Kidney (tissue), 14 donors: ENCODE measurements around the gene CPLX1. TPM values are rescaled to one million over a fixed set of nuclear protein-coding genes. Genes with fewer than 3 reads are reported as not detected.

Experiments
- DNase-seq, 5 donors: peaks; one replicate each; pipeline ENCODE4 v3.0.0-alpha.2; 2013 to 2020
- FAIRE-seq: peaks from 2 replicates; lab custom pipeline; 2012; peaks lifted over from hg19 to GRCh38; lab: Jason Lieb, UNC
- H3K27ac ChIP-seq, 2 donors: one replicate each; pipeline ENCODE4 v1.7.0; 2013; ENCODE audit warnings: low read depth in 2 of 2, low read length in 2 of 2, inconsistent platforms in 1 of 2
- H3K27me3 ChIP-seq: one replicate; pipeline ENCODE4 v1.7.1; 2013; ENCODE audit warnings: low read length, inconsistent platforms; ENCODE audit not compliant: control insufficient read depth, insufficient read depth
- H3K36me3 ChIP-seq, 3 donors: one replicate each; pipeline versions ENCODE4 v1.7.0 to v1.7.1; 2013; ENCODE audit warnings: low read length in 3 of 3, control low read depth in 1 of 3, inconsistent platforms in 1 of 3; ENCODE audit not compliant: insufficient read depth in 3 of 3, control insufficient read depth in 2 of 3
- H3K4me1 ChIP-seq, 3 donors: one replicate each; pipeline versions ENCODE4 v1.7.0 to v1.7.1; 2013; ENCODE audit warnings: low read length in 3 of 3, inconsistent platforms in 1 of 3, low read depth in 1 of 3; ENCODE audit not compliant: control insufficient read depth in 2 of 3, insufficient read depth in 2 of 3
- H3K4me3 ChIP-seq, 3 donors: one replicate each; pipeline versions ENCODE4 v1.7.0 to v1.8.1; 2013; ENCODE audit warnings: low read length in 3 of 3, control low read depth in 1 of 3, inconsistent platforms in 1 of 3
- H3K9ac ChIP-seq, 3 donors: one replicate each; pipeline versions ENCODE4 v1.7.0 to v1.7.1; 2013; ENCODE audit warnings: low read length in 3 of 3, control low read depth in 1 of 3, inconsistent platforms in 1 of 3
- H3K9me3 ChIP-seq, 3 donors: one replicate each; pipeline versions ENCODE4 v1.7.0 to v1.7.1; 2013; ENCODE audit warnings: low read length in 3 of 3, control low read depth in 1 of 3, inconsistent platforms in 1 of 3; ENCODE audit not compliant: control insufficient read depth in 2 of 3, insufficient read depth in 1 of 3
- intact Hi-C: fragments of 100-400 bp; cut with DNase I; formaldehyde crosslinking; loops from one replicate; pipeline ENCODE4 v1.11.1; 2022
- polyA plus RNA-seq: library from polyadenylated mRNA; stranded (reverse); fragments of 350-450 nt; fragmentation: Illumina TruSeq; extraction: RNeasy Lipid Tissue Mini Kit (QIAGEN cat#74804); gene quantifications from one replicate; pipeline ENCODE4 v1.2.3, GENCODE V29; 2014; ENCODE audit warnings: low read depth, low replicate concordance; ENCODE audit not compliant: insufficient read depth
- total RNA-seq: library from RNA; stranded (reverse); fragmentation: NEBNext Ultra II Directional; extraction: Animal tissue kit (Norgen Biotek cat#: 25700); gene quantifications from one replicate; pipeline ENCODE4 v1.2.1, GENCODE V29; 2021
- TF ChIP-seq, protein P1 (sequence below): IDR thresholded peaks from 3 replicates; pipeline ENCODE4 v1.5.1; 2012; ENCODE audit warnings: mild to moderate bottlenecking, moderate library complexity, borderline replicate concordance; ENCODE audit not compliant: insufficient read depth; ENCODE audit errors: extremely low read depth
- donor health status: control.
- donor health status: control.
- donor health status: control.
- donor health status: control.
- donor health status: control.
- donor health status: DM: yes; HTN: yes; CAD: no.
- donor health status: Normal renal cell carcinoma (clear cell type).

Gene CPLX1
- total and polyA plus RNA-seq, 2 donors from 2014 or later = 3.9 to 10.2 TPM

DNA sequence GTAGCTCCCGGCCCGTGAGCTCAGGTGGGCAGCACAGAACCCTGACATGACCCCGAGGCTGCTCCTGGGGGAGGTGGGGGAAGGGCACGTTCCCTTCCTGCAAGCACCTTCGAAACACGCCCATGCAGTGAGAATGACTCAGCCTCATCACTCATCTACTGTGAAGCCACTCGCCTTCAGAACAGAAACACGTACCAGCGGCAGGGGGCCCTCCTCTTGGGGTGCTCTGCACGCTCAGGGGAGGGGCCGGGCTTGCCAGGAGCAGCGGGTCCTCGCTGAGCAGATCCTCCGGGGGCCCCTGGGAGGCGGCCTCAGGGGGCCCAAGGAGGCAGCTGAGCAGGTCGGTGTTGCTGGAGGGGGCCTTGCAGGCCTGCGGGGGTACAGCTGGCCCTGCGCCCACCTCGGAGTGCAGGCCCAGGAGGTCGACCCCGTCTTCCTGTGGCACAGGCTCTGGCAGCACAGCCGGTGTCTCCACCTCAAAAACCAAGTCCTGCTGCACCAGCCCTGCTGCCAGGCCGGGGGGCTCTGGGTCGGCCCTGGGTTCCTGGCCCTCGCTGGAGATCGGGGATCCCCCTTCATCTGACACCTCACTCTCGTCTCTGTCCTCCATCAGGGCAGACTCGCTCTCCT lies 40.9 kb upstream of the CPLX1 start:
- FAIRE-seq (no peak), DNase-seq (peak in 1 of 5 donors; percentile 54)
- Histone ChIP-seq H3K9me3 (peaks cover 0 to 7% (median 3%) of the 10 kb centered on the region in 3 donors), H3K27ac (no peak overlapping the region), H3K4me1 (peaks cover 0 to 2% (median 0%) of the 10 kb centered on the region in 3 donors), H3K9ac (no peak overlapping the region), H3K27me3 (no peaks in the 10 kb centered on the region), H3K4me3 (no peak overlapping the region), H3K36me3 (peaks cover 16 to 43% (median 38%) of the 10 kb centered on the region in 3 donors)
- intact Hi-C loops = no loop called here
- TF ChIP-seq, protein P1, sequence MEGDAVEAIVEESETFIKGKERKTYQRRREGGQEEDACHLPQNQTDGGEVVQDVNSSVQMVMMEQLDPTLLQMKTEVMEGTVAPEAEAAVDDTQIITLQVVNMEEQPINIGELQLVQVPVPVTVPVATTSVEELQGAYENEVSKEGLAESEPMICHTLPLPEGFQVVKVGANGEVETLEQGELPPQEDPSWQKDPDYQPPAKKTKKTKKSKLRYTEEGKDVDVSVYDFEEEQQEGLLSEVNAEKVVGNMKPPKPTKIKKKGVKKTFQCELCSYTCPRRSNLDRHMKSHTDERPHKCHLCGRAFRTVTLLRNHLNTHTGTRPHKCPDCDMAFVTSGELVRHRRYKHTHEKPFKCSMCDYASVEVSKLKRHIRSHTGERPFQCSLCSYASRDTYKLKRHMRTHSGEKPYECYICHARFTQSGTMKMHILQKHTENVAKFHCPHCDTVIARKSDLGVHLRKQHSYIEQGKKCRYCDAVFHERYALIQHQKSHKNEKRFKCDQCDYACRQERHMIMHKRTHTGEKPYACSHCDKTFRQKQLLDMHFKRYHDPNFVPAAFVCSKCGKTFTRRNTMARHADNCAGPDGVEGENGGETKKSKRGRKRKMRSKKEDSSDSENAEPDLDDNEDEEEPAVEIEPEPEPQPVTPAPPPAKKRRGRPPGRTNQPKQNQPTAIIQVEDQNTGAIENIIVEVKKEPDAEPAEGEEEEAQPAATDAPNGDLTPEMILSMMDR = no peak

DNA sequence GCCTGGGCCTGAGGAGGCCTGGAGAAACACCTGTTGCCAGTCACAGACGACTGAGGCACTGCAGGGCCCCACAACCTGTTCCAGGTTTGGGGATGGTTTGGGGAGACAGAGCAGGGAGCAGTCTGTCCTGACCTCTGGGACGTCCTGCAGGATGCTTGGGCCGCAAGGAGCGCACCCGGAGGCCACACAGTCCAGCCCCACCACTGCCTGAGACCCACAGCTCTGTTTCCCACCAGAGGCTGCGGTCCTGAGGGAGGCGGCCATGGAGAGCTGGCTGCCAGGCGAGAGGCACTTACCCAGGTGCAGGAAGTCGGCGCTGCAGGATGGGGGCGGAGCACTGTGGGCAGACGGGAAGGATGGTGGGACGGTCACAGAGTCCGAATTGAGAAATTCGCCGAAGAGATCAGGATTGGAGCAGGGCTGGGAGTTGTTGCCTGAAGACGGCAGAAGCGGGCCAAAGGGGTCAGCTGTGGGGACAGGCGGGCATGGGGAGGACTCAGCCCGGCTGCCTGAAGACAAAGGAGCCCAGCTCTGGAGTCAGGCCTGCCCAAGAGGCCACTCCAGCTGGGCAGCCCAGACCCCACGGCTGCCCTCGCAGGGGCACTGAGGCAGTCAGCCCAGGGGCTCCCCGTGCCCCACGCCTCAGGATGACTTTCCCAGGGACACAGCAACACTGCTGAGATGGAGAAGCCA lies 40.3 kb upstream of the CPLX1 start:
- no peak for FAIRE-seq
- TF ChIP-seq, protein P1 = no peak
- Histone ChIP-seq H3K9me3 (peaks cover 0 to 7% (median 3%) of the 10 kb centered on the region in 3 donors), H3K4me1 (peaks cover 0 to 2% (median 0%) of the 10 kb centered on the region in 3 donors), H3K36me3 (peaks cover 16 to 43% (median 42%) of the 10 kb centered on the region in 3 donors), H3K27ac (no peak overlapping the region), H3K27me3 (no peaks in the 10 kb centered on the region), H3K4me3 (no peak overlapping the region), H3K9ac (no peak overlapping the region)
- intact Hi-C loops = no loop called here
- DNase-seq = peak in 1 of 5 donors; percentile 62

GRCh38 chr4:865572-865971 lies 39.6 kb upstream of the CPLX1 start:
- peaks cover 0 to 2% (median 0%) of the 10 kb centered on the region in 3 donors for H3K4me1 ChIP-seq
- H3K27me3 ChIP-seq = no peaks in the 10 kb centered on the region
- no peak overlapping the region for H3K9ac ChIP-seq
- no peak overlapping the region for H3K4me3 ChIP-seq
- TF ChIP-seq, protein P1 = no peak
- no peak for FAIRE-seq
- intact Hi-C loops = no loop called here
- no peak overlapping the region for H3K27ac ChIP-seq
- DNase-seq = peak in 1 of 5 donors; percentile 67
- H3K9me3 ChIP-seq = peaks cover 0 to 7% (median 3%) of the 10 kb centered on the region in 3 donors
- H3K36me3 ChIP-seq = peaks cover 16 to 42% (median 41%) of the 10 kb centered on the region in 3 donors
